C4-2B (cell line): ENCODE data around the gene KBTBD13.

Source experiments
- CTCF ChIP-seq: fragments of 450-650 bp; conservative IDR thresholded peaks from 2 replicates; pipeline ENCODE4 v1.5.1; 2017; ENCODE audit warnings: mild to moderate bottlenecking
- ZFX ChIP-seq: fragments of 450-650 bp; IDR thresholded peaks from 2 replicates; pipeline ENCODE4 v1.6.1; 2017

DNA sequence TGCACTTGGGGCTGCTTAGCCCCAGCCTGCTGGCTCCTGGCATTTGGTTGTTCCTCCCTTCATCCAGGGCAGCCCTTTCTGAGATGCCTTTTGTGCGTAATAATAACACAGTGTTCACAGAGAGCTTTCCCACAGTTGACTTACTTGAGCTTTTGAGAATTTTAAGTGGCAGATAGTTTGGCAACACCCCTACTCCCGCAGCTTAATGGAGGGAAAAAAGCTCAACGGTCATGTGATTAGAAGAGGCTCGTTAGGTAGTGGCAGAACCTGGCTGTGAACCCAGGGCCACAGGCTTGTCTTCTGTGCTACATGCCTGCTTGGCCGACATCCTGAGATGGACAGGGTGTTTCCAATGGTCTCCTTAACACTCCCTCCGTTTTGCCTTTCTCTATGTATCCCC is 4.7 kb downstream of the KBTBD13 start:
- TF ChIP-seq CTCF (no peak), ZFX (no peak)
